SK-N-MC (cell line): Measurements from ENCODE around the gene DNAJB6.

Experiments
- DNase-seq: peaks from one replicate; pipeline ENCODE4 v3.0.0-alpha.2; 2011; ENCODE audit warnings: low read depth, low spot score
- H3K27ac ChIP-seq: fragments of 200-600 bp; sonication (generic); 2 replicates; pipeline ENCODE4 v1.5.1; 2016; ENCODE audit warnings: mixed run types
- H3K36me3 ChIP-seq: fragments of 200-600 bp; sonication (generic); 2 replicates; pipeline ENCODE4 v1.6.1; 2017; ENCODE audit warnings: antibody characterized with exemption, low read length, mixed read lengths; ENCODE audit not compliant: insufficient read depth
- H3K4me3 ChIP-seq: fragments of 200-600 bp; sonication (generic); 2 replicates; pipeline ENCODE4 v1.5.1; 2016
- H3K9ac ChIP-seq: fragments of 200-600 bp; sonication (generic); 2 replicates; pipeline ENCODE4 v1.8.0; 2017; ENCODE audit warnings: mixed run types, mixed read lengths; ENCODE audit not compliant: insufficient read length
- H3K9me3 ChIP-seq: fragments of 200-600 bp; sonication (generic); 2 replicates; pipeline ENCODE4 v1.6.1; 2017; ENCODE audit warnings: low read depth, mild to moderate bottlenecking, antibody characterized with exemption, low read length, moderate library complexity, mixed read lengths
- EZH2 ChIP-seq: fragments of 200-600 bp; sonication (generic); IDR thresholded peaks from one replicate; pipeline ENCODE4 v1.6.1; 2017; ENCODE audit warnings: antibody characterized with exemption
- FOXP2 ChIP-seq: optimal IDR thresholded peaks from 2 replicates; pipeline ENCODE3; 2011; ENCODE audit warnings: mild to moderate bottlenecking, moderate library complexity; ENCODE audit not compliant: insufficient read depth; ENCODE audit errors: extremely low read length, control extremely low read depth
- POLR2AphosphoS5 ChIP-seq: IDR thresholded peaks from 2 replicates; pipeline ENCODE4 v1.6.1; 2012; ENCODE audit warnings: mild to moderate bottlenecking, low read depth, low read length, borderline replicate concordance

Gene DNAJB6

DNA sequence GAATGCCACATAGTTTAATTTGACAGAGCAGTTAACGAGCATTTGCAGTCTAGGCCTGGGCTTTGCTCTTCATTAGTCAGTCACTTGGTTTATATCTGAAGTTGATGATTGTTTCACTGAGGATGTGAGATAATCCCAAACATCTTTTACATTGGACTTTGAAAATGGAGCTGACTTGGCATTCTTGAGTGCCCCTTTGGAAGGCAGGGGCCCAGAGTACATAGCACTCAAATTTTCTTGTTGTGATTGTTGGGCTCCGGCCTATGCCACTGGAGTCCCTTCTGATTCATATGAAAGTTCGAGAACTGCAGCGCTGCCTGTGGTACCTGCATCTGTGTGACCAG is 21.9 kb downstream of the DNAJB6 start:
- TF ChIP-seq POLR2AphosphoS5 (no peak), EZH2 (no peak), FOXP2 (no peak)
- Histone ChIP-seq H3K36me3 (peaks cover 52% of the 10 kb centered on the region), H3K27ac (no peak overlapping the region)

GRCh38 chr7:157359581-157359980 is 22.8 kb downstream of the DNAJB6 start:
- no peak overlapping the region for H3K9ac ChIP-seq
- H3K9me3 ChIP-seq: no peaks in the 10 kb centered on the region
- no peak overlapping the region for H3K27ac ChIP-seq
- H3K36me3 ChIP-seq: peaks cover 61% of the 10 kb centered on the region
- no peak for DNase-seq
- H3K4me3 ChIP-seq: no peak overlapping the region
- TF ChIP-seq EZH2 (no peak), POLR2AphosphoS5 (no peak), FOXP2 (no peak)

More for the DNA sequence above, 21.9 kb downstream of the DNAJB6 start:
- H3K4me3 ChIP-seq: no peak overlapping the region
- no peak for DNase-seq
- H3K9me3 ChIP-seq: no peaks in the 10 kb centered on the region
- no peak overlapping the region for H3K9ac ChIP-seq

GRCh38 chr7:157360483-157361025 is 23.8 kb downstream of the DNAJB6 start:
- TF ChIP-seq POLR2AphosphoS5 (no peak), EZH2 (no peak), FOXP2 (no peak)
- Histone ChIP-seq H3K27ac (no peak overlapping the region), H3K36me3 (peaks cover 71% of the 10 kb centered on the region), H3K9ac (no peak overlapping the region), H3K4me3 (no peak overlapping the region), H3K9me3 (no peaks in the 10 kb centered on the region)
- DNase-seq: no peak

DNA sequence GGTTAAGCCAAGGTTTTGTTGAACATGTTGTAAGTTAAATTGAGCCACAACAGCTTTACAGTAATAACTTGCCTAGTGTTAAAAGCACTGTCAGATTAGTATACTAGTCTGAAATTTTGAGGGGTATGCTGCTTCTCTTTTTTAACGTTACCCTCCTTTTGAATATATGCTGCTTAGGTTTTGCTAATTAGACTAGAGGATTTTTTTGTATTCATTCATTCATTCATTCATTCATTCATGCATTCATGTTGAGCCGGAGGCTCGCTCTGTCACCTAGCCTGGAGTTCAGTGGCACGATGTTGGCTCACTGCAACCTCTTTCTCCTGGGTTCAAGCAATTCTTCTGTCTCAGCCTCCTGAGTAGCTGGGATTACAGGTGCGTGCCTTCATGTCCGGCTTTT is 24.7 kb downstream of the DNAJB6 start:
- TF ChIP-seq POLR2AphosphoS5: no peak
- TF ChIP-seq FOXP2: no peak
- DNase-seq: no peak
- H3K9ac ChIP-seq: no peak overlapping the region
- H3K36me3 ChIP-seq: peaks cover 81% of the 10 kb centered on the region
- no peaks in the 10 kb centered on the region for H3K9me3 ChIP-seq
- H3K4me3 ChIP-seq: no peak overlapping the region
- H3K27ac ChIP-seq: no peak overlapping the region

GRCh38 chr7:157362729-157363128 is 25.9 kb downstream of the DNAJB6 start:
- TF ChIP-seq FOXP2 (no peak), POLR2AphosphoS5 (no peak), EZH2 (no peak)
- no peaks in the 10 kb centered on the region for H3K9me3 ChIP-seq
- H3K9ac ChIP-seq: no peak overlapping the region
- H3K36me3 ChIP-seq: peaks cover 89% of the 10 kb centered on the region
- H3K4me3 ChIP-seq: no peak overlapping the region
- no peak overlapping the region for H3K27ac ChIP-seq
- no peak for DNase-seq

GRCh38 chr7:157366722-157367121 is 29.9 kb downstream of the DNAJB6 start:
- TF ChIP-seq FOXP2 (no peak), POLR2AphosphoS5 (no peak), EZH2 (no peak)
- H3K9me3 ChIP-seq: no peaks in the 10 kb centered on the region
- no peak overlapping the region for H3K4me3 ChIP-seq
- H3K27ac ChIP-seq: no peak overlapping the region
- no peak overlapping the region for H3K9ac ChIP-seq
- DNase-seq: no peak
- peaks cover 97% of the 10 kb centered on the region for H3K36me3 ChIP-seq

- Histone ChIP-seq H3K4me3 (no peak overlapping the region), H3K27ac (no peak overlapping the region), H3K9ac (no peak overlapping the region), H3K36me3 (peaks cover 97% of the 10 kb centered on the region), H3K9me3 (no peaks in the 10 kb centered on the region)
- TF ChIP-seq EZH2 (no peak), POLR2AphosphoS5 (no peak), FOXP2 (no peak)
- no peak for DNase-seq
Measured at GRCh38 chr7:157368955-157369354, 32.2 kb downstream of the DNAJB6 start.

GRCh38 chr7:157370742-157371141 is 33.9 kb downstream of the DNAJB6 start:
- no peak overlapping the region for H3K9ac ChIP-seq
- TF ChIP-seq FOXP2 (no peak), POLR2AphosphoS5 (no peak), EZH2 (no peak)
- H3K36me3 ChIP-seq: peaks cover 80% of the 10 kb centered on the region
- no peaks in the 10 kb centered on the region for H3K9me3 ChIP-seq
- no peak for DNase-seq
- no peak overlapping the region for H3K27ac ChIP-seq
- H3K4me3 ChIP-seq: no peak overlapping the region

DNA sequence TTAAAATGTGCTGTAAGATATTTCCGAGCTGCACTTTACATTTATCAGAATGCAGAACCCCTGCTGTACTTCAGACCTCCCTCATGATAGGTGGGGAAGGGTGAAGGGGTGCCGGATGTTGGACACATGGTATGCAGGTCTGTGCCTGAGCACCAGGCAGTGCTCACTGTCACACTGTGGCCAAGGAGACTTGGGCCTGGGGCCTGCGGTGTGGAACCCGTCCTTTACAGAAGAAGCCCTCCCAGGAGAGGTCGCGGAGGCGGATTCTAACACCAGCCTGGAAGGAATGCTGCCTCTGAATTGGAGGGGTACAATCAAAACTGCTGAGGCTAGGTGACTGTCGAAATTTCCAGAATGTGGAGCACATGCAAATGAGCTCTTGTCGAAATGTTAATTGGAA is 34.5 kb downstream of the DNAJB6 start:
- H3K4me3 ChIP-seq: no peak overlapping the region
- H3K27ac ChIP-seq: no peak overlapping the region

More for the DNA sequence above, 34.5 kb downstream of the DNAJB6 start:
- H3K36me3 ChIP-seq: peaks cover 75% of the 10 kb centered on the region
- H3K9ac ChIP-seq: no peak overlapping the region
- H3K9me3 ChIP-seq: no peaks in the 10 kb centered on the region
- TF ChIP-seq EZH2 (no peak), POLR2AphosphoS5 (no peak), FOXP2 (no peak)
- DNase-seq: no peak
